B cell (primary cell): ENCODE results near the gene MMGT1. TPM values are rescaled to one million over a fixed set of nuclear protein-coding genes. Genes with fewer than 3 reads are reported as not detected.

Experiments used
- ATAC-seq: fragments of 200-7000 bp; cut with Tn5 transposase; one replicate; pipeline ENCODE4 v1.10.0; 2021; ENCODE audit warnings: low read depth, mild to moderate bottlenecking, moderate number of reproducible peaks, moderate library complexity
- CTCF ChIA-PET: fragments of 350-600 bp; sonication (Branson Sonifier 250); formaldehyde crosslinking; loops from one replicate; lab custom pipeline; 2021; ENCODE audit warnings: antibody characterized with exemption, inconsistent platforms; lab: Charles Lee
- POLR2A ChIA-PET: fragments of 350-600 bp; sonication (Branson Sonifier 250); formaldehyde crosslinking; loops from one replicate; lab custom pipeline; 2021; ENCODE audit warnings: antibody characterized with exemption; lab: Charles Lee
- DNase-seq: peaks from one replicate; pipeline ENCODE4 v3.0.0; 2013
- H2AFZ ChIP-seq: 2 replicates; pipeline ENCODE4 v1.6.1; 2012; ENCODE audit warnings: mild to moderate bottlenecking, low read depth, low read length; ENCODE audit not compliant: insufficient read depth, poor library complexity, severe bottlenecking
- H3K27ac ChIP-seq, 2 donors: 1 replicate in 1 of 2; 2 replicates in 1 of 2; pipeline ENCODE4 v1.5.1; 2012 to 2013; ENCODE audit warnings: low read length in 2 of 2, mild to moderate bottlenecking in 2 of 2, moderate library complexity in 1 of 2
- H3K27me3 ChIP-seq, 4 experiments: fragments of 200-600 bp in 1 of 4; sonication (generic) in 1 of 4; replicated peaks in 1 of 4; 1 replicate in 2 of 4; 2 replicates in 2 of 4; pipeline versions ENCODE4 v1.6.1 to v1.7.0; 2013 to 2016; ENCODE audit warnings: low read length in 3 of 4, mild to moderate bottlenecking in 2 of 4, mixed read lengths in 1 of 4, moderate library complexity in 1 of 4; ENCODE audit not compliant: insufficient read depth in 4 of 4, control insufficient read depth in 3 of 4; ENCODE audit errors: control extremely low read depth in 1 of 4
- H3K36me3 ChIP-seq, 2 experiments: replicated peaks in 1 of 2; 1 replicate in 1 of 2; 2 replicates in 1 of 2; pipeline versions ENCODE4 v1.6.1 to v1.7.1; 2013; ENCODE audit warnings: low read length in 1 of 2; ENCODE audit not compliant: insufficient read depth in 2 of 2, control insufficient read depth in 1 of 2; ENCODE audit errors: control extremely low read depth in 1 of 2, extremely low read depth in 1 of 2
- H3K4me1 ChIP-seq, 2 donors: fragments of 200-600 bp in 1 of 2; sonication (generic) in 1 of 2; 1 replicate in 1 of 2; 2 replicates in 1 of 2; pipeline versions ENCODE4 v1.5.1 to v1.6.1; 2013 to 2017; ENCODE audit warnings: low read length in 2 of 2; ENCODE audit not compliant: control insufficient read depth in 2 of 2, insufficient read depth in 2 of 2
- H3K4me2 ChIP-seq: replicated peaks from 2 replicates; pipeline ENCODE3; 2012; ENCODE audit warnings: mild to moderate bottlenecking, low read depth, low read length; ENCODE audit not compliant: poor library complexity, severe bottlenecking
- H3K4me3 ChIP-seq, 5 experiments: fragments of 200-600 bp in 1 of 5; sonication (generic) in 1 of 5; 1 replicate in 3 of 5; 2 replicates in 2 of 5; pipeline versions ENCODE4 v1.5.1 to v1.7.0; 2011 to 2016; ENCODE audit warnings: low read length in 4 of 5, mild to moderate bottlenecking in 4 of 5, low read depth in 2 of 5, control low read depth in 1 of 5, moderate library complexity in 1 of 5; ENCODE audit not compliant: insufficient read depth in 1 of 5; ENCODE audit errors: control extremely low read depth in 1 of 5, extremely low read depth in 1 of 5
- H3K79me2 ChIP-seq: fragments of 200-600 bp; sonication (generic); one replicate; pipeline ENCODE4 v1.6.0; 2016; ENCODE audit warnings: low read length; ENCODE audit not compliant: control insufficient read depth, insufficient read depth
- H3K9ac ChIP-seq: fragments of 200-600 bp; sonication (generic); 2 replicates; pipeline ENCODE4 v1.6.1; 2017; ENCODE audit warnings: mild to moderate bottlenecking, low read length, moderate library complexity
- H3K9me3 ChIP-seq, 3 donors: one replicate each; pipeline versions ENCODE4 v1.6.1 to v1.7.1; 2013; ENCODE audit warnings: low read length in 2 of 3; ENCODE audit not compliant: control insufficient read depth in 2 of 3, insufficient read depth in 1 of 3; ENCODE audit errors: control extremely low read depth in 1 of 3
- H4K20me1 ChIP-seq: 2 replicates; pipeline ENCODE4 v1.6.0; 2012; ENCODE audit warnings: mild to moderate bottlenecking, low read length; ENCODE audit not compliant: insufficient read depth, control insufficient read depth, poor library complexity, severe bottlenecking
- H3K27ac Mint-ChIP-seq: one replicate; pipeline ENCODE4 v1.8.0; 2021; ENCODE audit warnings: mixed read lengths
- H3K27me3 Mint-ChIP-seq: one replicate; pipeline ENCODE4 v1.8.0; 2021; ENCODE audit warnings: mixed read lengths
- H3K4me1 Mint-ChIP-seq: one replicate; pipeline ENCODE4 v1.8.0; 2021; ENCODE audit warnings: mixed read lengths
- H3K4me3 Mint-ChIP-seq: one replicate; pipeline ENCODE4 v1.8.0; 2021; ENCODE audit warnings: mixed read lengths
- H3K9me3 Mint-ChIP-seq: one replicate; pipeline ENCODE4 v1.8.0; 2022; ENCODE audit warnings: mixed read lengths; ENCODE audit not compliant: insufficient read depth
- CTCF ChIP-seq: fragments of 200-600 bp; IDR thresholded peaks from one replicate; pipeline ENCODE4 v1.8.0; 2022; ENCODE audit warnings: antibody characterized with exemption, mild to moderate bottlenecking
- EZH2 ChIP-seq: IDR thresholded peaks from 2 replicates; pipeline ENCODE4 v1.6.1; 2012; ENCODE audit warnings: borderline replicate concordance, low read depth, mild to moderate bottlenecking, moderate library complexity, low read length; ENCODE audit not compliant: insufficient read depth, poor library complexity, severe bottlenecking
- WGBS: methylation state at CpG from one replicate; pipeline ENCODE4 v1.1.5; 2013; ENCODE audit warnings: missing lambda C conversion rate; ENCODE audit not compliant: insufficient coverage; 5-methylcytosine and 5-hydroxymethylcytosine counted together
- intact Hi-C: fragments of 100-400 bp; cut with micrococcal nuclease; formaldehyde crosslinking; loops from one replicate; pipeline ENCODE4 v1.10.0; 2022
- polyA plus RNA-seq: library from polyadenylated mRNA; depleted of rRNA; stranded (reverse); fragments of >200 nt; gene quantifications from 2 replicates; pipeline ENCODE4 v1.2.3, GENCODE V29; 2012
- total RNA-seq, 2 donors: library from RNA; stranded (reverse); fragments of 120-200 nt in 1 of 2; gene quantifications; 1 replicate in 1 of 2; 2 replicates in 1 of 2; pipeline versions ENCODE4 v1.2.3 to v1.2.4, GENCODE V29; 2013 to 2022

MMGT1 gene
- total and polyA plus RNA-seq, 2 donors (not counting 1 experiment from before 2014, with no cell fraction given), result 7.9 to 25.1 TPM

- H3K79me2 ChIP-seq, result peaks cover 1% of the 10 kb centered on the region
- no peak overlapping the region for H3K27ac Mint-ChIP-seq
Observed at GRCh38 chrX:135981010-135981409, 7.2 kb upstream of the MMGT1 start.

DNA sequence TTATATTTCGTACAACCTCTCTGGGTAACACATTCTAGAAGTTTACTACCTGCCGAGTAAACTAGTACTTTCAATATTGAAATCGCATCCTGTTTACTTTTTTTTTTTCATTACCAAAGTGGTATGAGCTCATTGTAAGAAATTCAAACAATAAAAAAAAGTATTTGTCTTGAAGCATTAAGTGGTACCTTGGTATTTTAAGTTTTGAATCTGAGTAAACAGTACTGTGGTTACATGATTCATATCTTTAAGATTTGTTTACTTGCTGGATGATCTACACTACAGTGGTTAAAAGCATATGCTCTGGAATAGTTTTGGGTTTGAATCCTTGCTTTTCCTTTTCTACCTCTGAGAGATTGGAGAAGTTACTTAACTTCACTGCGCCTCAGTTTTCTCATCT, 3.8 kb upstream of the MMGT1 start:
- Histone ChIP-seq H3K4me2 (no peak overlapping the region), H3K27me3 (no peaks in the 10 kb centered on the region), H3K4me3 (no peak overlapping the region), H3K9me3 (no peaks in the 10 kb centered on the region), H3K9ac (no peak overlapping the region), H3K79me2 (peaks cover 9% of the 10 kb centered on the region), H3K4me1 (peaks cover 6 to 14% of the 10 kb centered on the region in 2 donors), H2AFZ (no peak overlapping the region), H3K27ac (no peak overlapping the region), H3K36me3 (no peaks in the 10 kb centered on the region), H4K20me1 (no peaks in the 10 kb centered on the region)
- POLR2A ChIA-PET, result no interaction called here
- Mint-ChIP-seq H3K9me3 (no peaks in the 10 kb centered on the region), H3K4me1 (peaks cover 18% of the 10 kb centered on the region), H3K27ac (no peak overlapping the region), H3K27me3 (no peaks in the 10 kb centered on the region), H3K4me3 (no peak overlapping the region)
- ATAC-seq (no peak), DNase-seq (no peak)
- WGBS, result no CpG with 5 or more reads among the region's 4 CpGs
- intact Hi-C loops, result no loop called here
- CTCF ChIA-PET, result no interaction called here
- TF ChIP-seq CTCF (no peak), EZH2 (no peak)

More at GRCh38 chrX:135981010-135981409, 7.2 kb upstream of the MMGT1 start:
- Histone ChIP-seq H2AFZ (no peak overlapping the region), H3K4me3 (no peak overlapping the region), H3K9me3 (no peaks in the 10 kb centered on the region), H3K4me2 (no peak overlapping the region), H3K27me3 (no peaks in the 10 kb centered on the region), H3K27ac (no peak overlapping the region), H3K4me1 (peaks cover 19 to 23% of the 10 kb centered on the region in 2 donors), H3K36me3 (no peaks in the 10 kb centered on the region), H4K20me1 (no peaks in the 10 kb centered on the region), H3K9ac (no peak overlapping the region)
- ChIA-PET POLR2A (no interaction called here), CTCF (no interaction called here)
- no peak for ATAC-seq
- DNase-seq, result no peak
- intact Hi-C loops, result no loop called here
- 67% methylated on average over 1 of the region's 5 CpGs for WGBS
- Mint-ChIP-seq H3K4me1 (peaks cover 29% of the 10 kb centered on the region), H3K4me3 (no peak overlapping the region), H3K9me3 (no peaks in the 10 kb centered on the region), H3K27me3 (no peaks in the 10 kb centered on the region)
- no peak for TF ChIP-seq CTCF
- no peak for TF ChIP-seq EZH2
